Activated naive CD8-positive, alpha-beta T cell treated with anti-CD3 and anti-CD28 coated beads for 36 hours (primary cell): ENCODE results near the gene SPOCK2. TPM values are rescaled to one million over a fixed set of nuclear protein-coding genes. Genes with fewer than 3 reads are reported as not detected.
A peak's percentile ranks its signal among the peaks of the same experiment; 100 is the strongest.

Source experiments
- DNase-seq: peaks from one replicate; pipeline ENCODE4 v3.0.0; 2021
- H3K27ac Mint-ChIP-seq: one replicate; pipeline ENCODE4 v1.8.0; 2022; ENCODE audit warnings: mild to moderate bottlenecking, moderate library complexity, mixed read lengths
- H3K27me3 Mint-ChIP-seq: one replicate; pipeline ENCODE4 v1.8.0; 2022; ENCODE audit warnings: mild to moderate bottlenecking, mixed read lengths
- H3K36me3 Mint-ChIP-seq: one replicate; pipeline ENCODE4 v1.8.0; 2021; ENCODE audit warnings: mild to moderate bottlenecking, mixed read lengths
- H3K4me1 Mint-ChIP-seq: one replicate; pipeline ENCODE4 v1.8.0; 2021; ENCODE audit warnings: mixed read lengths
- H3K4me3 Mint-ChIP-seq: one replicate; pipeline ENCODE4 v1.8.0; 2022; ENCODE audit warnings: mild to moderate bottlenecking, moderate library complexity, mixed read lengths
- H3K9me3 Mint-ChIP-seq: one replicate; pipeline ENCODE4 v1.8.0; 2022; ENCODE audit warnings: mixed read lengths
- total RNA-seq, 2 experiments: library from RNA; stranded (reverse); gene quantifications; one replicate each; pipeline ENCODE4 v1.2.3, GENCODE V29; 2021

Gene SPOCK2
- total RNA-seq, 2 experiments from 2014 or later, result 136 to 142 TPM

GRCh38 chr10:72074574-72075375 is 13.6 kb downstream of the SPOCK2 start:
- H3K27ac Mint-ChIP-seq, result peak overlapping the region; percentile 94
- no peaks in the 10 kb centered on the region for H3K27me3 Mint-ChIP-seq
- H3K4me3 Mint-ChIP-seq, result peak overlapping the region; percentile 69
- H3K4me1 Mint-ChIP-seq, result peaks cover 82% of the 10 kb centered on the region
- peaks cover 53% of the 10 kb centered on the region for H3K36me3 Mint-ChIP-seq
- no peak for DNase-seq
- H3K9me3 Mint-ChIP-seq, result no peaks in the 10 kb centered on the region

- no peak for DNase-seq
- no peaks in the 10 kb centered on the region for H3K27me3 Mint-ChIP-seq
- peaks cover 60% of the 10 kb centered on the region for H3K36me3 Mint-ChIP-seq
- no peaks in the 10 kb centered on the region for H3K9me3 Mint-ChIP-seq
- peak overlapping the region; percentile 94 for H3K27ac Mint-ChIP-seq
- peaks cover 81% of the 10 kb centered on the region for H3K4me1 Mint-ChIP-seq
- peak overlapping the region; percentile 69 for H3K4me3 Mint-ChIP-seq
These were observed 14.4 kb downstream of the SPOCK2 start for GRCh38 chr10:72073708-72074573.

GRCh38 chr10:72072639-72073038 is 15.7 kb downstream of the SPOCK2 start:
- Mint-ChIP-seq H3K4me1 (peaks cover 75% of the 10 kb centered on the region), H3K27me3 (no peaks in the 10 kb centered on the region), H3K36me3 (peaks cover 52% of the 10 kb centered on the region), H3K9me3 (no peaks in the 10 kb centered on the region), H3K27ac (peak overlapping the region; percentile 94), H3K4me3 (no peak overlapping the region)
- DNase-seq, result no peak

GRCh38 chr10:72072046-72072445 is 16.3 kb downstream of the SPOCK2 start:
- Mint-ChIP-seq H3K27me3 (no peaks in the 10 kb centered on the region), H3K4me1 (peaks cover 69% of the 10 kb centered on the region), H3K36me3 (peaks cover 48% of the 10 kb centered on the region), H3K27ac (peak overlapping the region; percentile 94), H3K9me3 (no peaks in the 10 kb centered on the region), H3K4me3 (no peak overlapping the region)
- no peak for DNase-seq

GRCh38 chr10:72069751-72070526 is 18.4 kb downstream of the SPOCK2 start:
- H3K9me3 Mint-ChIP-seq, result no peaks in the 10 kb centered on the region
- H3K27me3 Mint-ChIP-seq, result no peaks in the 10 kb centered on the region
- no peak overlapping the region for H3K4me3 Mint-ChIP-seq
- no peak for DNase-seq
- H3K4me1 Mint-ChIP-seq, result peaks cover 52% of the 10 kb centered on the region
- H3K36me3 Mint-ChIP-seq, result peaks cover 50% of the 10 kb centered on the region
- peak overlapping the region; percentile 77 for H3K27ac Mint-ChIP-seq

GRCh38 chr10:72068901-72069446 is 19.4 kb downstream of the SPOCK2 start:
- H3K4me1 Mint-ChIP-seq, result peaks cover 44% of the 10 kb centered on the region
- H3K27me3 Mint-ChIP-seq, result no peaks in the 10 kb centered on the region
- H3K36me3 Mint-ChIP-seq, result peaks cover 47% of the 10 kb centered on the region
- no peak overlapping the region for H3K4me3 Mint-ChIP-seq
- H3K27ac Mint-ChIP-seq, result peak overlapping the region; percentile 76
- DNase-seq, result no peak
- H3K9me3 Mint-ChIP-seq, result no peaks in the 10 kb centered on the region

GRCh38 chr10:72068126-72068765 is 20.1 kb downstream of the SPOCK2 start:
- peaks cover 39% of the 10 kb centered on the region for H3K4me1 Mint-ChIP-seq
- H3K9me3 Mint-ChIP-seq, result no peaks in the 10 kb centered on the region
- peak overlapping the region; percentile 76 for H3K27ac Mint-ChIP-seq
- no peak for DNase-seq
- H3K36me3 Mint-ChIP-seq, result peaks cover 47% of the 10 kb centered on the region
- no peak overlapping the region for H3K4me3 Mint-ChIP-seq
- H3K27me3 Mint-ChIP-seq, result no peaks in the 10 kb centered on the region

- H3K27me3 Mint-ChIP-seq, result no peaks in the 10 kb centered on the region
- no peak overlapping the region for H3K4me3 Mint-ChIP-seq
- H3K4me1 Mint-ChIP-seq, result peaks cover 35% of the 10 kb centered on the region
- H3K27ac Mint-ChIP-seq, result peak overlapping the region; percentile 76
- H3K9me3 Mint-ChIP-seq, result no peaks in the 10 kb centered on the region
- DNase-seq, result no peak
- peaks cover 41% of the 10 kb centered on the region for H3K36me3 Mint-ChIP-seq
These were observed 20.8 kb downstream of the SPOCK2 start for GRCh38 chr10:72067463-72068125.

GRCh38 chr10:72066318-72067284 is 21.8 kb downstream of the SPOCK2 start:
- H3K36me3 Mint-ChIP-seq, result peaks cover 31% of the 10 kb centered on the region
- no peak for DNase-seq
- no peak overlapping the region for H3K4me3 Mint-ChIP-seq
- H3K27me3 Mint-ChIP-seq, result no peaks in the 10 kb centered on the region
- peaks cover 35% of the 10 kb centered on the region for H3K4me1 Mint-ChIP-seq
- no peaks in the 10 kb centered on the region for H3K9me3 Mint-ChIP-seq
- peak overlapping the region; percentile 70 for H3K27ac Mint-ChIP-seq

GRCh38 chr10:72065439-72066025 is 22.8 kb downstream of the SPOCK2 start:
- Mint-ChIP-seq H3K9me3 (no peaks in the 10 kb centered on the region), H3K27me3 (no peaks in the 10 kb centered on the region), H3K4me3 (no peak overlapping the region), H3K27ac (peak overlapping the region; percentile 70), H3K4me1 (peaks cover 31% of the 10 kb centered on the region), H3K36me3 (peaks cover 24% of the 10 kb centered on the region)
- DNase-seq, result no peak

GRCh38 chr10:72063703-72064391 is 24.5 kb downstream of the SPOCK2 start:
- Mint-ChIP-seq H3K4me1 (peaks cover 32% of the 10 kb centered on the region), H3K4me3 (no peak overlapping the region), H3K9me3 (no peaks in the 10 kb centered on the region), H3K36me3 (peaks cover 20% of the 10 kb centered on the region), H3K27me3 (no peaks in the 10 kb centered on the region), H3K27ac (peak overlapping the region; percentile 71)
- no peak for DNase-seq
